Parathyroid adenoma (tissue), 2 donors: Measurements from ENCODE around the gene SPTBN5.

Source experiments
- H2AFZ ChIP-seq: fragments of 300-600 bp; sonication (generic); one replicate; pipeline ENCODE4 v1.7.0; 2017; ENCODE audit warnings: antibody characterized with exemption, mild to moderate bottlenecking
- H3K27ac ChIP-seq: fragments of 300-600 bp; sonication (generic); one replicate; pipeline ENCODE4 v1.7.0; 2017
- H3K27me3 ChIP-seq: fragments of 300-600 bp; sonication (generic); one replicate; pipeline ENCODE4 v1.7.0; 2017; ENCODE audit warnings: low read length; ENCODE audit not compliant: control insufficient read depth, insufficient read depth
- H3K36me3 ChIP-seq: fragments of 300-600 bp; sonication (generic); one replicate; pipeline ENCODE4 v1.7.0; 2017; ENCODE audit warnings: low read length; ENCODE audit not compliant: control insufficient read depth, insufficient read depth
- H3K4me1 ChIP-seq: fragments of 300-600 bp; sonication (generic); one replicate; pipeline ENCODE4 v1.7.0; 2017; ENCODE audit warnings: control low read depth
- H3K4me2 ChIP-seq: fragments of 300-600 bp; sonication (generic); one replicate; pipeline ENCODE4 v1.7.0; 2017; ENCODE audit warnings: low read length
- H3K4me3 ChIP-seq: fragments of 300-600 bp; sonication (generic); one replicate; pipeline ENCODE4 v1.7.0; 2017; ENCODE audit warnings: low read depth, low read length
- H3K79me2 ChIP-seq: fragments of 300-600 bp; sonication (generic); one replicate; pipeline ENCODE4 v1.7.0; 2017; ENCODE audit warnings: control low read depth
- H3K9ac ChIP-seq: fragments of 300-600 bp; sonication (generic); one replicate; pipeline ENCODE4 v1.7.0; 2017; ENCODE audit warnings: mild to moderate bottlenecking
- H3K9me3 ChIP-seq: fragments of 300-600 bp; sonication (generic); one replicate; pipeline ENCODE4 v1.7.0; 2017; ENCODE audit warnings: low read length; ENCODE audit not compliant: control insufficient read depth
- CTCF ChIP-seq: fragments of 300-600 bp; sonication (generic); IDR thresholded peaks from one replicate; pipeline ENCODE4 v1.7.0; 2017; ENCODE audit warnings: antibody characterized with exemption, mild to moderate bottlenecking
- donor health status: primary hyperparathyroidism.

The SPTBN5 gene

DNA sequence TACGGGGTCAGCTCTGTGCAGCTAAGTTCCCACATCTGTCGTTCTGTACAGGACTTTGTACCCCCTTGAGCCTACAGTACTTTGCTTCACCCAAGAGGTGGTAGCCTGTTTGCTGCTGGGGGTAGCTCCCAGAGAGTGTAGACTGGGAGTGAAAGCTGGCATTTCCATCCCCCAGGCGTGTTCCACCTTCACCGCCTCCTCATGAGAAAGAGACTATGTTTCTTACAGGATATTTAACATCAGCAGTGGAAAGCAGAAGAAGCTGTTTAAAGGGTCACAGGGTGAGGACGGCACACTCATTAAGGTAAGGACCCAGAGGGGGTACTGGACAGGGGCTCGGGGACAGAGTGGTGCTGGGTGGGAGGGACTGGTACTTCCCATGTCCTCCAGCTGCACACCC, 76.1 kb downstream of the SPTBN5 start:
- no peaks in the 10 kb centered on the region for H3K27me3 ChIP-seq
- H3K9ac ChIP-seq, result no peak overlapping the region
- no peaks in the 10 kb centered on the region for H3K79me2 ChIP-seq
- no peaks in the 10 kb centered on the region for H3K4me1 ChIP-seq
- H3K9me3 ChIP-seq, result no peaks in the 10 kb centered on the region
- no peaks in the 10 kb centered on the region for H3K36me3 ChIP-seq
- no peak overlapping the region for H3K4me3 ChIP-seq
- no peak overlapping the region for H3K4me2 ChIP-seq
- H2AFZ ChIP-seq, result no peak overlapping the region
- no peak overlapping the region for H3K27ac ChIP-seq
- TF ChIP-seq CTCF, result no peak

GRCh38 chr15:41817327-41817726, 76.5 kb downstream of the SPTBN5 start:
- H2AFZ ChIP-seq, result no peak overlapping the region
- H3K9me3 ChIP-seq, result no peaks in the 10 kb centered on the region
- H3K79me2 ChIP-seq, result no peaks in the 10 kb centered on the region
- H3K9ac ChIP-seq, result no peak overlapping the region
- H3K4me3 ChIP-seq, result no peak overlapping the region
- H3K27me3 ChIP-seq, result no peaks in the 10 kb centered on the region
- no peak for TF ChIP-seq CTCF
- no peak overlapping the region for H3K4me2 ChIP-seq
- H3K27ac ChIP-seq, result no peak overlapping the region
- H3K4me1 ChIP-seq, result no peaks in the 10 kb centered on the region
- H3K36me3 ChIP-seq, result no peaks in the 10 kb centered on the region

- H3K27me3 ChIP-seq, result no peaks in the 10 kb centered on the region
- no peaks in the 10 kb centered on the region for H3K4me1 ChIP-seq
- no peak overlapping the region for H3K9ac ChIP-seq
- H2AFZ ChIP-seq, result no peak overlapping the region
- no peak overlapping the region for H3K4me3 ChIP-seq
- H3K4me2 ChIP-seq, result no peak overlapping the region
- H3K36me3 ChIP-seq, result no peaks in the 10 kb centered on the region
- H3K27ac ChIP-seq, result no peak overlapping the region
- no peaks in the 10 kb centered on the region for H3K79me2 ChIP-seq
- no peak for TF ChIP-seq CTCF
- no peaks in the 10 kb centered on the region for H3K9me3 ChIP-seq
These were observed 77.1 kb downstream of the SPTBN5 start for GRCh38 chr15:41816788-41817187.

GRCh38 chr15:41814534-41814933, 79.3 kb downstream of the SPTBN5 start:
- no peak overlapping the region for H2AFZ ChIP-seq
- no peaks in the 10 kb centered on the region for H3K27me3 ChIP-seq
- no peaks in the 10 kb centered on the region for H3K79me2 ChIP-seq
- H3K9me3 ChIP-seq, result no peaks in the 10 kb centered on the region
- no peak overlapping the region for H3K9ac ChIP-seq
- H3K36me3 ChIP-seq, result no peaks in the 10 kb centered on the region
- no peak overlapping the region for H3K4me3 ChIP-seq
- no peak overlapping the region for H3K27ac ChIP-seq
- no peak overlapping the region for H3K4me2 ChIP-seq
- no peaks in the 10 kb centered on the region for H3K4me1 ChIP-seq
- TF ChIP-seq CTCF, result no peak

- no peak overlapping the region for H3K27ac ChIP-seq
- no peaks in the 10 kb centered on the region for H3K36me3 ChIP-seq
- no peak overlapping the region for H2AFZ ChIP-seq
- H3K4me2 ChIP-seq, result no peak overlapping the region
- no peak overlapping the region for H3K9ac ChIP-seq
- H3K4me3 ChIP-seq, result no peak overlapping the region
- H3K79me2 ChIP-seq, result no peaks in the 10 kb centered on the region
- H3K27me3 ChIP-seq, result no peaks in the 10 kb centered on the region
- no peaks in the 10 kb centered on the region for H3K9me3 ChIP-seq
- TF ChIP-seq CTCF, result no peak
- H3K4me1 ChIP-seq, result no peaks in the 10 kb centered on the region
These were observed 80.4 kb downstream of the SPTBN5 start for GRCh38 chr15:41813426-41813825.
